ENCODE measurements around the gene MICU2.

MICU2 gene

DNA sequence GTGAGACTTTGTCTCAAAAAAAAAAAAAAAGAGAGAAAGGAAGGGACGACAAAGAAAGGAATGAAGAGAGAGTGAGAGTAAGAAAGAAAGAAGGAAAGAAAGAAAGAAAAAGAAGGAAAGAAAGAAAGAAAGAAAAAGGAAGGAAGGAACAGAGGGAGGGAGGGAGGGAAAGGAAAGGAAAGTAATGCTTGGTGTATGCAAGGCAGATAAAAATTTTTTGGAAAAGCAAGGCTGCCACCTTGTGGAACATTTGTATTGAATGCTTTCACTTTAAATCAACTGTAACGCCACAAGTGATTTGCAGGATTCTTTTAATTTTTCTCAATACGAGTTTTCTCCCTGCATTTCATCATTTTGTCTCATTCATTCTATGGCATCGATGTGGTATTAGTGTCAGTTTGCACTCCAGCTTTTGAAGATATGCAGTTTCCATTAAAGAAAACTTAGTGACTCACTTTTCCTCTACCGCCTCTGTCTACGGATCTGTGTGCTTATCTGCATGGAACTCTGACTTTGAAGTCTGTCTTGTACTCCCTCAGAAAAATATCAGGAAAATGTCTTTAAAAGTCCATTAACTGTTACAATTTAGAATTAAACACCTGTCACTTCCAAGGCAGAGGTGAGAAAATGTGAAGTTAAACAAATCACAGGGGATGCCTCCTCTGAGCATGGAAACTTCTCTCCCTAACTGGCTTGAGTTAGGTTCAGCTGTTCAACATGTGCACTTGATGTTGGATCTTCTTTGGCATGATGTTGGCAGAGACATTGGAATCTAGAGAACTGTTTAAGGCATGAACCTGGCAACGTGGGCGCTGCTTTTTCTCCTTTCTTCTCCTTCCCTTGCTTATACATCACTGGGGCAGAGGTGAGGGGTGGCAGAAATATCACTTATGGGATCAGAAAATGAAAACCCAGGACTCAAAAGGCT lies 124.8 kb downstream of the MICU2 start:
- DNase-seq, result peak in 4 of 5 donors; percentile 20 to 71 (median 43)

DNA sequence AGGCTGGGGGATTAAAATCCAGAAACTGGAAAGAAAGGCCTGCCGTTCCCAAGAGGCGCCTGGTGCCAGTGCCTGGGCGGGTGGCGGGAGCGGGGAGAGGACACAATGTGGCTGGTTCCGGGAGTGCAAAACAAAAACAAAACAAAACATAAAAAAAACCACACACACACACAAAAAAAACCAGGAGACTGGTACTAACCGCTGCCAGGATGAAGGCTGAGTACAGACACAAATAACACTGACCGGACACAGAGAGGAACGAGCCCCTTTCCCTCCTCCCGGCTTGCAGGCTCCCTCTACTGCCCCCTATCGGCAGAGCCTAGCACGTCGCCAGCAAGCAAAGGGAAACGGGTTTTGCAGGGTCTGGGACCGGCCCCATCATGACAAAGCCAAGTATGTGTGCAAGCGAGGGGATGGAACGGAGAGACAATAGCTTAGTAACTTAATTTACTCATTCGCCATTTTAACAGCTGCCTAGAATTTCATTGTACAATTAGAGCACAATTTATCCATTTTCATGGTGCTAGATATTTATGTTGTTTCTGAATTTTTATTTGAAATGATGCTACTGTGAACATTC lies 127.0 kb downstream of the MICU2 start:
- peak; percentile 53 to 79 (median 71) for DNase-seq

GRCh38 chr13:21475115-21475514 lies 128.9 kb downstream of the MICU2 start:
- no peak for DNase-seq

DNA sequence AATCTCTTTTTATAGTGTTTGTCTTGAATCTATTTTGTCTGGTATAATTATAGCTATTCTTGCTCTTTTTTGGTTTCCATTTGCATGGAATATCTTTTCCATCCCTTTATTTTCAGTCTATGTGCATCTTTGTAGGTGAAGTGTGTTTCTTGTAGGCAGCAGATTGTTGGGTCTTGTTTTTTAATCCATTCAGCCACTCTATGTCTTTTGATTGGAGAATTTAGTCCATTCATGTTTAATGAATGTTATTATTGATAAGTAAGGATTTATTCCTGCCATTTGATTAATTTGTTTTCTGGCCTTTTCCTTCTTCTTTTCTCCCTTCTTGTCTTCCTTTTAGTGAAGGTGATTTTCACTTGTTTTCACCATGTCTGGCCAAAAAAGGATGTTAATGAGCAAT lies 133.2 kb downstream of the MICU2 start:
- no peak for DNase-seq

- no peak for DNase-seq
Observed at GRCh38 chr13:21466527-21466926, 137.4 kb downstream of the MICU2 start.

GRCh38 chr13:21465710-21466160 lies 138.2 kb downstream of the MICU2 start:
- DNase-seq, result no peak

- DNase-seq, result no peak
Observed at GRCh38 chr13:21463424-21463823, 140.5 kb downstream of the MICU2 start.

DNA sequence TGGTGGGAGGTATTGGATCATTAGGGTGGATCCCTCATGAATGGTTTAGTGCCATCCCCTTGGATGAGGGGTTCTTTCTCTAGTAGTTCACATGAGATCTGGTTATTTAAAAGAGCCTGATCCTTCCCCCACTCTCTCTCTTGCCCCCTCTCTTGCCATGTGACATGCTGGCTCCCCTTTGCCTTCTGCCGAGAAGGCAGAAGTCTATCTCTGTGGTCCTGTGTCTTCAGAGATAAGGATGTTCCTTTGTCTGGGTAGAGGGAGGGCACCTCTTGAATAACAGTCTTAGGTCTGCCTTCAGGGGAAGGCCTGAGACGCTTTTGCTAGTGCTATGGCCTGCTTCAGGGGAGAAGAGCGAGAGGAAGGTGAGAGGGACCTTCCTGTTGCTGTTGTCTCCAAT lies 142.8 kb downstream of the MICU2 start:
- no peak for DNase-seq

DNA sequence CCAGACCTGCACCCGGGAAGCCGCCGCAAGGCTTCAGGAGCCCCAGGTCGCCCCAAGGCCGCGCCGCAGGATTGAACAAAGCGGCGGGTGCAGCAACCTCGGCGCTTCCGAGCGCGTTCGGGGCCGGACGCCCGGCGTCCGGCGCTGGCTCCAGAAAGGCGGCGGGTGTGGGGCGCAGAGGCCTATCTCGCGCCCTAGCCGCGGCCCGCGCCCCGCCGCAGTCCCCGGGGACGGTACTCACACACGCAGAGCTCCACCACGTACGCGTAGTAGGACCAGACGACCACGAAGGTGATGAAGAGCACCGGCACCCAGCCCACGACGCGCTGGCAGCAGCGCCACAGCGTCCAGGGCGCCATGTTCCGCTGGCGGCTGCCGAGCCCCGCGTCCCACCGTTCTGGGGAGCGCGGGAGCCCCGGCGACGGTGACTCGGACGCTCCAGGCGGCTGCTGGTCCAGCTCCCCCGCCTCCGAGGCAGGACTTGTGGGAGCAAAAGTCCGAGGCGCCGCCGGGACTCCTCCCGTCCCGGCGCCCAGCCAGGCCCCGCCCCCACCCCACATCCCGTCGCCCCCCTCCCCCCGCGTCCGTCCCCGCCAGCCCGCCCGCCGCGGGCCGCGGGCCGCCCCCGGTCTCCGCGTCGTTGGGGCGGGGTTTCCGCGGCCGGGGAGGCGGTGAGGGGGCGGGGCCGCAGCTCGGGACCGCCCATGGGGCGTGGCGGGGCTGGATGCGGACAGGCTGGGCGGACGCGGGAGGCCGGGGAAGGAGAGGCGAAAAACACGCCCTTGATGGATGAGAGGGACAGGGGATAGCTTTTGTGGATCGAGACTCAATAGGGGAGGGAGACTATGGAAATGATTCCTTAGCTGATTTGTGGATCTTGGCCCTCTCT lies 144.9 kb downstream of the MICU2 start, which contains the start of gene ZDHHC20:
ZDHHC20 (minus strand) TSS at position 491 of the 889 bp plus-strand sequence; CDS start at position 359, 132 bp downstream.
- peak; percentile 79 to 87 (median 83) for DNase-seq

- DNase-seq, result peak in 4 of 5 donors; percentile 18 to 47 (median 27)
Observed at GRCh38 chr13:21458451-21458812, 145.5 kb downstream of the MICU2 start.

DNA sequence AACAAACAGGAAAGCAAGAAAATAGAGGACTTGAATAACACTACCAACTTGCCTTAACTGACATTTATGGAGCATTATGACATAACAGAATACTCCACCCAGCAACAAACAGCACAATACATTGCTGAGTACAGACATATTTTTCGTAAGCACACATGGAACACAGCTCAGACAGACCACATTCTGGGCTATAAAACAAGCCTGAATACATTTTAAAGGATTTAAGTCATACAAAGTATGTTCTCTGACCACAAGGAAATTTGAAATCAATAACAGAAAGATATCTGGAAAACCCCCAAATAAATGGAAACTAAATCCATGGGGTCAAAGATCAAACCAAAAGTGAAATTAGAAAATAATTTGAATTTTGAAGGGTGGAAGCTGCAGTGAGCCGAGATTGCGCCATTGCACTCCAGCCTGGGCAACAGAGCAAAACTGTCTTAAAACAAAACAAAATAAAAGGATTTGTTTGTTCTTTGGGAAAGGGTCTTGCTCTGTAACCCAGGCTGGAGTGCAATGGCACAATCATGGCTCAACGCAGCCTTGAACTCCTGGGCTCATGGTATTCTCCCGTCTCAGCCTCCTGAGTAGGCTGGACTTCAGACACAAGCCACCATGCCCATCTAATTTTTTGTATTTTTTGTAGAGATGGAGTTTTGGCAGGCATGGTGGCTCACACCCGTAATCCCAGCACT lies 150.4 kb downstream of the MICU2 start:
- no peak for DNase-seq

DNA sequence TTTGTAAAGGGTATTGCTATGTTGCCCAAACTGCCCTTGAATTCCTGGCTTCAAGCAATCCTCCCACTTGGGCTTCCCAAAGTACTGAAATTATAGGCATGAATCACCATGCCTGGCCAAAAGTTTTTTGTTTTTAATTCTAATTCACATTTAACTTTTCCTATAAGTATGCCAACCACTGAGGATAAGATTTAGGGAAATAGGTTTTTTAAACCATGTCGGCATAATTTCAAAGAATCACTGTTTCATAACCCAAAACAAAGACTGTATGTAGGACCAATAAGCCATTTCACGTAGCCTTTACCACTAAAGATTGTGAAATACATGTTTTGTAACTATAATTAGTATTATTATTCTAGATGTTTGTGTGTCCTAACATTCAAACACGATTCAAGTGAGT lies 153.0 kb downstream of the MICU2 start:
- DNase-seq, result no peak

GRCh38 chr13:21446656-21447055 lies 157.3 kb downstream of the MICU2 start:
- DNase-seq, result no peak

GRCh38 chr13:21445759-21446158 lies 158.2 kb downstream of the MICU2 start:
- no peak for DNase-seq

GRCh38 chr13:21443171-21443570 lies 160.8 kb downstream of the MICU2 start:
- DNase-seq, result no peak
